Gastrocnemius medialis (tissue), 4 donors: Measurements from ENCODE around the gene APLP2. TPM values are rescaled to one million over a fixed set of nuclear protein-coding genes. Genes with fewer than 3 reads are reported as not detected.

Experiments used
- ATAC-seq, 2 donors: fragments of 150-250 bp; one replicate each; pipeline ENCODE4 v1.9.1; 2016
- DNase-seq, 2 donors: peaks; one replicate each; pipeline ENCODE4 v3.0.0-alpha.2; 2019
- H3K27ac ChIP-seq, 4 donors: fragments of 200-600 bp; sonication (generic); 1 replicate in 1 of 4; 2 replicates in 3 of 4; pipeline ENCODE4 v1.5.1; 2016 to 2018; ENCODE audit warnings: mild to moderate bottlenecking in 2 of 4, moderate library complexity in 1 of 4
- H3K27me3 ChIP-seq, 3 donors: fragments of 200-600 bp; sonication (generic) in 2 of 3; 1 replicate in 1 of 3; 2 replicates in 2 of 3; pipeline versions ENCODE4 v1.5.1 to v1.6.0; 2016 to 2019; ENCODE audit warnings: mild to moderate bottlenecking in 1 of 3, moderate library complexity in 1 of 3
- H3K36me3 ChIP-seq, 2 donors: fragments of 200-600 bp; sonication (generic) in 1 of 2; one replicate each; pipeline ENCODE4 v1.5.1; 2017 to 2018
- H3K4me1 ChIP-seq, 2 donors: fragments of 200-600 bp; sonication (generic) in 1 of 2; one replicate each; pipeline ENCODE4 v1.5.1; 2016 to 2017; ENCODE audit warnings: mild to moderate bottlenecking in 2 of 2
- H3K4me3 ChIP-seq, 4 donors: fragments of 200-600 bp; sonication (generic) in 3 of 4; 1 replicate in 1 of 4; 2 replicates in 3 of 4; pipeline ENCODE4 v1.5.1; 2016 to 2019; ENCODE audit warnings: mild to moderate bottlenecking in 2 of 4
- H3K9me3 ChIP-seq, 3 donors: fragments of 200-600 bp; sonication (generic) in 2 of 3; 1 replicate in 1 of 3; 2 replicates in 2 of 3; pipeline ENCODE4 v1.5.1; 2016 to 2019
- POLR2A ChIP-seq, 2 donors: fragments of 450-650 bp; IDR thresholded peaks; one replicate each; pipeline ENCODE4 v1.6.1; 2017; ENCODE audit warnings: antibody characterized with exemption in 2 of 2, mild to moderate bottlenecking in 2 of 2, moderate library complexity in 2 of 2
- in situ Hi-C, 4 donors: fragments of 200-750 bp; cut with MboI; loops; one replicate each; pipeline versions ENCODE4 v1.15.0 to v1.8.0; 2017; ENCODE audit warnings: low sequenced_read_pairs in 4 of 4
- intact Hi-C: fragments of 100-400 bp; cut with DNase I; formaldehyde crosslinking; loops from one replicate; pipeline ENCODE4 v1.15.1; 2023; ENCODE audit warnings: low total_unique reads
- total RNA-seq, 4 donors: library from RNA; depleted of rRNA; stranded (reverse); fragments of >200 nt; gene quantifications; one replicate each; pipeline versions ENCODE4 v1.1.0 to v1.2.3, GENCODE V29; 2016
- TF ChIP-seq, protein P1 (sequence below), 5 experiments: fragments of 450-650 bp in 3 of 5; fragments of 200-600 bp in 2 of 5; sonication (generic) in 2 of 5; IDR thresholded peaks in 4 of 5; conservative IDR thresholded peaks in 1 of 5; 1 replicate in 4 of 5; 2 replicates in 1 of 5; pipeline ENCODE4 v1.5.1; 2016 to 2019; ENCODE audit warnings: antibody characterized with exemption in 5 of 5, mild to moderate bottlenecking in 3 of 5, moderate library complexity in 3 of 5

Gene APLP2
- total RNA-seq, 4 donors from 2014 or later = 80.4 to 110 (median 82.1) TPM

DNA sequence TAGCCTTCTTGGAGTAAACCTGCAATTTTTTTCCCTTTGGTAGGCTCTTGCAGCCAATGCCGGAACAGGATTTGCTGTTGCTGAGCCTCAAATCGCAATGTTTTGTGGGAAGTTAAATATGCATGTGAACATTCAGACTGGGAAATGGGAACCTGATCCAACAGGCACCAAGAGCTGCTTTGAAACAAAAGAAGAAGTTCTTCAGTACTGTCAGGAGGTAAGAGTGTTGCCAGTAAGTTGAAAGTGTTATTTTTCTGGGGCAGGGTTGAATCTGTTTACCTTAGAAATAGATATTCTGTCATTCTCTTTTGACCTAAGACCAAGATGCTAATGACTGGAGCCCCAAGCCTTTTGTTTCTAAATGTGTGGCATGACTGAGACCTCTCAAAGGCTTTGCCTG is 39.7 kb downstream of the APLP2 start:
- TF ChIP-seq, protein P1, sequence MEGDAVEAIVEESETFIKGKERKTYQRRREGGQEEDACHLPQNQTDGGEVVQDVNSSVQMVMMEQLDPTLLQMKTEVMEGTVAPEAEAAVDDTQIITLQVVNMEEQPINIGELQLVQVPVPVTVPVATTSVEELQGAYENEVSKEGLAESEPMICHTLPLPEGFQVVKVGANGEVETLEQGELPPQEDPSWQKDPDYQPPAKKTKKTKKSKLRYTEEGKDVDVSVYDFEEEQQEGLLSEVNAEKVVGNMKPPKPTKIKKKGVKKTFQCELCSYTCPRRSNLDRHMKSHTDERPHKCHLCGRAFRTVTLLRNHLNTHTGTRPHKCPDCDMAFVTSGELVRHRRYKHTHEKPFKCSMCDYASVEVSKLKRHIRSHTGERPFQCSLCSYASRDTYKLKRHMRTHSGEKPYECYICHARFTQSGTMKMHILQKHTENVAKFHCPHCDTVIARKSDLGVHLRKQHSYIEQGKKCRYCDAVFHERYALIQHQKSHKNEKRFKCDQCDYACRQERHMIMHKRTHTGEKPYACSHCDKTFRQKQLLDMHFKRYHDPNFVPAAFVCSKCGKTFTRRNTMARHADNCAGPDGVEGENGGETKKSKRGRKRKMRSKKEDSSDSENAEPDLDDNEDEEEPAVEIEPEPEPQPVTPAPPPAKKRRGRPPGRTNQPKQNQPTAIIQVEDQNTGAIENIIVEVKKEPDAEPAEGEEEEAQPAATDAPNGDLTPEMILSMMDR (IDR thresholded peaks at IDR 0.05 in 4 of 5, conservative IDR thresholded peaks at IDR 0.05 in 1 of 5) = no peak
- TF ChIP-seq POLR2A (IDR thresholded peaks at IDR 0.05) = no peak
- no peaks in the 10 kb centered on the region for H3K27me3 ChIP-seq
- DNase-seq = no peak
- H3K9me3 ChIP-seq = no peaks in the 10 kb centered on the region
- intact Hi-C loops (no loop called here), in situ Hi-C loops (no loop called here)
- H3K4me1 ChIP-seq = no peaks in the 10 kb centered on the region
- ATAC-seq = no peak
- no peak overlapping the region for H3K27ac ChIP-seq
- no peak overlapping the region for H3K4me3 ChIP-seq
- peaks cover 0 to 27% of the 10 kb centered on the region in 2 donors for H3K36me3 ChIP-seq

GRCh38 chr11:130110339-130111108 is 40.8 kb downstream of the APLP2 start:
- Histone ChIP-seq H3K4me1 (peaks cover 4 to 11% of the 10 kb centered on the region in 2 donors), H3K4me3 (no peak overlapping the region), H3K36me3 (peaks cover 0 to 27% of the 10 kb centered on the region in 2 donors), H3K27ac (no peak overlapping the region), H3K27me3 (no peaks in the 10 kb centered on the region), H3K9me3 (no peaks in the 10 kb centered on the region)
- intact Hi-C loops = no loop called here
- no peak for ATAC-seq
- TF ChIP-seq, protein P1 (IDR thresholded peaks at IDR 0.05 in 4 of 5, conservative IDR thresholded peaks at IDR 0.05 in 1 of 5) = no peak
- no peak for TF ChIP-seq POLR2A (IDR thresholded peaks at IDR 0.05)
- no peak for DNase-seq
- in situ Hi-C loops = no loop called here

GRCh38 chr11:130112071-130112830 is 42.6 kb downstream of the APLP2 start:
- Histone ChIP-seq H3K27me3 (no peaks in the 10 kb centered on the region), H3K9me3 (no peaks in the 10 kb centered on the region), H3K36me3 (peaks cover 0 to 27% of the 10 kb centered on the region in 2 donors), H3K4me1 (peaks cover 4 to 16% of the 10 kb centered on the region in 2 donors), H3K27ac (no peak overlapping the region), H3K4me3 (no peak overlapping the region)
- DNase-seq (no peak), ATAC-seq (no peak)
- intact Hi-C loops = no loop called here
- TF ChIP-seq, protein P1 (IDR thresholded peaks at IDR 0.05 in 4 of 5, conservative IDR thresholded peaks at IDR 0.05 in 1 of 5) = no peak
- TF ChIP-seq POLR2A (IDR thresholded peaks at IDR 0.05) = no peak
- in situ Hi-C loops = no loop called here

GRCh38 chr11:130114281-130114680 is 44.6 kb downstream of the APLP2 start:
- ATAC-seq = no peak
- DNase-seq = no peak
- in situ Hi-C loops = no loop called here
- peaks cover 0 to 27% of the 10 kb centered on the region in 2 donors for H3K36me3 ChIP-seq
- no peaks in the 10 kb centered on the region for H3K9me3 ChIP-seq
- intact Hi-C loops = no loop called here
- H3K27ac ChIP-seq = no peak overlapping the region
- peaks cover 4 to 16% of the 10 kb centered on the region in 2 donors for H3K4me1 ChIP-seq
- no peaks in the 10 kb centered on the region for H3K27me3 ChIP-seq
- TF ChIP-seq POLR2A (IDR thresholded peaks at IDR 0.05) = no peak
- TF ChIP-seq, protein P1 (IDR thresholded peaks at IDR 0.05 in 4 of 5, conservative IDR thresholded peaks at IDR 0.05 in 1 of 5) = no peak
- no peak overlapping the region for H3K4me3 ChIP-seq
